Gastrocnemius medialis (tissue), 4 donors: Measurements from ENCODE around the gene CSTB. TPM values are rescaled to one million over a fixed set of nuclear protein-coding genes. Genes with fewer than 3 reads are reported as not detected.

Experiments used
- ATAC-seq, 2 donors: fragments of 150-250 bp; one replicate each; pipeline ENCODE4 v1.9.1; 2016
- DNase-seq, 2 donors: peaks; one replicate each; pipeline ENCODE4 v3.0.0-alpha.2; 2019
- H3K27ac ChIP-seq, 4 donors: fragments of 200-600 bp; sonication (generic); 1 replicate in 1 of 4; 2 replicates in 3 of 4; pipeline ENCODE4 v1.5.1; 2016 to 2018; ENCODE audit warnings: mild to moderate bottlenecking in 2 of 4, moderate library complexity in 1 of 4
- H3K27me3 ChIP-seq, 3 donors: fragments of 200-600 bp; sonication (generic) in 2 of 3; 1 replicate in 1 of 3; 2 replicates in 2 of 3; pipeline versions ENCODE4 v1.5.1 to v1.6.0; 2016 to 2019; ENCODE audit warnings: mild to moderate bottlenecking in 1 of 3, moderate library complexity in 1 of 3
- H3K36me3 ChIP-seq, 2 donors: fragments of 200-600 bp; sonication (generic) in 1 of 2; one replicate each; pipeline ENCODE4 v1.5.1; 2017 to 2018
- H3K4me1 ChIP-seq, 2 donors: fragments of 200-600 bp; sonication (generic) in 1 of 2; one replicate each; pipeline ENCODE4 v1.5.1; 2016 to 2017; ENCODE audit warnings: mild to moderate bottlenecking in 2 of 2
- H3K4me3 ChIP-seq, 4 donors: fragments of 200-600 bp; sonication (generic) in 3 of 4; 1 replicate in 1 of 4; 2 replicates in 3 of 4; pipeline ENCODE4 v1.5.1; 2016 to 2019; ENCODE audit warnings: mild to moderate bottlenecking in 2 of 4
- H3K9me3 ChIP-seq, 3 donors: fragments of 200-600 bp; sonication (generic) in 2 of 3; 1 replicate in 1 of 3; 2 replicates in 2 of 3; pipeline ENCODE4 v1.5.1; 2016 to 2019
- POLR2A ChIP-seq, 2 donors: fragments of 450-650 bp; IDR thresholded peaks; one replicate each; pipeline ENCODE4 v1.6.1; 2017; ENCODE audit warnings: antibody characterized with exemption in 2 of 2, mild to moderate bottlenecking in 2 of 2, moderate library complexity in 2 of 2
- in situ Hi-C, 4 donors: fragments of 200-750 bp; cut with MboI; loops; one replicate each; pipeline versions ENCODE4 v1.15.0 to v1.8.0; 2017; ENCODE audit warnings: low sequenced_read_pairs in 4 of 4
- intact Hi-C: fragments of 100-400 bp; cut with DNase I; formaldehyde crosslinking; loops from one replicate; pipeline ENCODE4 v1.15.1; 2023; ENCODE audit warnings: low total_unique reads
- total RNA-seq, 4 donors: library from RNA; depleted of rRNA; stranded (reverse); fragments of >200 nt; gene quantifications; one replicate each; pipeline versions ENCODE4 v1.1.0 to v1.2.3, GENCODE V29; 2016
- TF ChIP-seq, protein P1 (sequence below), 5 experiments: fragments of 450-650 bp in 3 of 5; fragments of 200-600 bp in 2 of 5; sonication (generic) in 2 of 5; IDR thresholded peaks in 4 of 5; conservative IDR thresholded peaks in 1 of 5; 1 replicate in 4 of 5; 2 replicates in 1 of 5; pipeline ENCODE4 v1.5.1; 2016 to 2019; ENCODE audit warnings: antibody characterized with exemption in 5 of 5, mild to moderate bottlenecking in 3 of 5, moderate library complexity in 3 of 5

CSTB gene
- total RNA-seq, 4 donors from 2014 or later = 1.3 to 5.9 (median 5.2) TPM

- H3K4me3 ChIP-seq = no peak overlapping the region
- no peak for ATAC-seq
- no peaks in the 10 kb centered on the region for H3K36me3 ChIP-seq
- peaks cover 13 to 15% of the 10 kb centered on the region in 2 donors for H3K4me1 ChIP-seq
- in situ Hi-C loops (no loop called here), intact Hi-C loops (no loop called here)
- no peaks in the 10 kb centered on the region for H3K9me3 ChIP-seq
- no peak overlapping the region for H3K27ac ChIP-seq
- no peak for DNase-seq
- no peaks in the 10 kb centered on the region for H3K27me3 ChIP-seq
- TF ChIP-seq POLR2A (IDR thresholded peaks at IDR 0.05) = no peak
- TF ChIP-seq, protein P1, sequence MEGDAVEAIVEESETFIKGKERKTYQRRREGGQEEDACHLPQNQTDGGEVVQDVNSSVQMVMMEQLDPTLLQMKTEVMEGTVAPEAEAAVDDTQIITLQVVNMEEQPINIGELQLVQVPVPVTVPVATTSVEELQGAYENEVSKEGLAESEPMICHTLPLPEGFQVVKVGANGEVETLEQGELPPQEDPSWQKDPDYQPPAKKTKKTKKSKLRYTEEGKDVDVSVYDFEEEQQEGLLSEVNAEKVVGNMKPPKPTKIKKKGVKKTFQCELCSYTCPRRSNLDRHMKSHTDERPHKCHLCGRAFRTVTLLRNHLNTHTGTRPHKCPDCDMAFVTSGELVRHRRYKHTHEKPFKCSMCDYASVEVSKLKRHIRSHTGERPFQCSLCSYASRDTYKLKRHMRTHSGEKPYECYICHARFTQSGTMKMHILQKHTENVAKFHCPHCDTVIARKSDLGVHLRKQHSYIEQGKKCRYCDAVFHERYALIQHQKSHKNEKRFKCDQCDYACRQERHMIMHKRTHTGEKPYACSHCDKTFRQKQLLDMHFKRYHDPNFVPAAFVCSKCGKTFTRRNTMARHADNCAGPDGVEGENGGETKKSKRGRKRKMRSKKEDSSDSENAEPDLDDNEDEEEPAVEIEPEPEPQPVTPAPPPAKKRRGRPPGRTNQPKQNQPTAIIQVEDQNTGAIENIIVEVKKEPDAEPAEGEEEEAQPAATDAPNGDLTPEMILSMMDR (IDR thresholded peaks at IDR 0.05 in 4 of 5, conservative IDR thresholded peaks at IDR 0.05 in 1 of 5) = no peak
Observed at GRCh38 chr21:43734131-43734927, 41.8 kb downstream of the CSTB start.

DNA sequence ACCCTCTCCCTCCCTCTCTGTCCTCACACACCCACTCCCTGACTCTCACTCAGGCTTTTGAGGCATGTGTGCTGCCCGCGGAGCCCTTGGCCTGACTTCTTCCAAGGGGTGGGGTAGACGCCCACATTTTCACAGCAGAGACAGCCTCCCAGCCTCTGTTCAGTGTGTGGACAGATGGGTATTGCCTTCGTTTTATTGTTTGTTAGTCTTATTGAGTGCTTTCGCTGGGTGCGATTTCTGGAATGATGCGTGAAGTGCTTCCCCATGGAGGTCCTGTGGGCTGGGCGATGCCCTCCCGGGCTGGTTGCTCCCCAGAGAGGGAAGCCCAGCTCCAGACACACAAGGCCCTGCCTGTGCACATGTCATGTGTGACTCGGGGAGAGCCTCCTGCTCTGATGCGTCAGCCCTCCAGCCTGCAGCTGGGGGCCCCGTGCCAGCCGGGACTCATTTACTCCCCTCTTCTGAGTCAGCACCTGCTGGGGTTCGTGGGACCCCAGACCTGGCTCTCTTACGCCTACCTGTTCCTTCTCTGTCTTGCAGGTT lies 42.5 kb downstream of the CSTB start:
- TF ChIP-seq, protein P1 (IDR thresholded peaks at IDR 0.05 in 4 of 5, conservative IDR thresholded peaks at IDR 0.05 in 1 of 5) = no peak
- no peak for TF ChIP-seq POLR2A (IDR thresholded peaks at IDR 0.05)
- intact Hi-C loops = no loop called here
- in situ Hi-C loops = no loop called here
- Histone ChIP-seq H3K4me3 (no peak overlapping the region), H3K27ac (no peak overlapping the region), H3K36me3 (no peaks in the 10 kb centered on the region), H3K27me3 (no peaks in the 10 kb centered on the region), H3K9me3 (no peaks in the 10 kb centered on the region), H3K4me1 (peaks cover 20 to 21% of the 10 kb centered on the region in 2 donors)
- ATAC-seq = no peak
- DNase-seq = no peak

GRCh38 chr21:43733060-43733459 lies 43.0 kb downstream of the CSTB start:
- Histone ChIP-seq H3K27ac (no peak overlapping the region), H3K9me3 (no peaks in the 10 kb centered on the region), H3K27me3 (no peaks in the 10 kb centered on the region), H3K36me3 (no peaks in the 10 kb centered on the region), H3K4me3 (no peak overlapping the region), H3K4me1 (peaks cover 26% of the 10 kb centered on the region in 2 donors)
- in situ Hi-C loops = no loop called here
- DNase-seq = no peak
- TF ChIP-seq POLR2A (IDR thresholded peaks at IDR 0.05) = no peak
- TF ChIP-seq, protein P1 (IDR thresholded peaks at IDR 0.05 in 4 of 5, conservative IDR thresholded peaks at IDR 0.05 in 1 of 5) = no peak
- ATAC-seq = no peak
- intact Hi-C loops = no loop called here

DNA sequence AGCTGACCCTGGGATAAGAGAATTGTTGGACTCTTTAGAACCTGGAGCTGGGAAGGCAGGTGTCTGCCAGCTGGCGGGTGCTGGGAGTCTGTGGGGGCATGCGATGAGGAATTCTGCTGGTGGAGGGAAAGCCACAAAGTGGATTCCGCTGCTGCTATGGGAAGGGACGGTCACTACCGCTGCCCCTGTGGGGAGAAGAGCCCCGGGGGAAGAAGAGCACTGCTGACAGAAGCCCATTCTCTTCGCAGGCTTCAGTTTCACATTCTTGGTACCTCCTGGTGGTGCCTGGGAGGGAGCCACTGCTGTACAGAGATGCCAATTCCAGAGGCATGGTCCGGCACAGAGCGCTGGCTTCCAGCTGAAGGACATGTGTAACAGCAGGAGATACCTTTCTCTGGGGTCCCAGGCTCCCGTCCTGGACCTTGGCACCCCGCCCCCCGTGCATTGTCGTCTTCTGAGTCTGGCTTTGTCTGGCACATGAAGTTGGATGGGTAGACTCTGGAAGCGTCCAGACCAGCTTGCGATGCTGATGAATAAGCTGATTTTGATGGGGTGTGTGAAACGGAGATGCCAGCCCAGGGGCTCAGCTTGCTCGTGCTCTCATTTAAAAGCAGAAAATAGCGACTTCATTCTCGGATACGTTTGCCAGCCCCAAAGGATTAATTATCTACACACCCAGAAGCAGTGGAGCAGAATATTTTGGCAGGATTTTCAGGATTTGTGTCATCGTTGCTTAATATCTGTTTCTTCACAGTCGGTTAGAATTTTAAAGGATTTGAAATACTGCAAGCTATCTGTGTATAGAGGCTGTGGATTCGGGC lies 44.0 kb downstream of the CSTB start:
- H3K9me3 ChIP-seq = no peaks in the 10 kb centered on the region
- intact Hi-C loops = no loop called here
- TF ChIP-seq POLR2A (IDR thresholded peaks at IDR 0.05) = no peak
- TF ChIP-seq, protein P1 (IDR thresholded peaks at IDR 0.05 in 4 of 5, conservative IDR thresholded peaks at IDR 0.05 in 1 of 5) = no peak
- no peaks in the 10 kb centered on the region for H3K27me3 ChIP-seq
- no peak for DNase-seq
- H3K4me1 ChIP-seq = peaks cover 34 to 35% of the 10 kb centered on the region in 2 donors
- H3K27ac ChIP-seq = no peak overlapping the region
- H3K36me3 ChIP-seq = no peaks in the 10 kb centered on the region
- peak overlapping the region in 1 of 4 donors; percentile 38 for H3K4me3 ChIP-seq
- ATAC-seq = no peak
- in situ Hi-C loops = no loop called here
